AG09319 (cell line): ENCODE measurements around the gene XPC.

Experiments
- DNase-seq: peaks from one replicate; pipeline ENCODE4 v3.0.0-alpha.2; 2010; ENCODE audit warnings: low read depth; ENCODE audit errors: extremely low read depth
- TF ChIP-seq, protein P1 (sequence below): IDR thresholded peaks from 2 replicates; pipeline ENCODE4 v1.5.1; 2011; ENCODE audit warnings: low read depth, mild to moderate bottlenecking, inconsistent platforms, low read length, moderate library complexity

XPC gene

GRCh38 chr3:14132689-14133088 is 45.7 kb downstream of the XPC start:
- no peak for DNase-seq
- TF ChIP-seq, protein P1, sequence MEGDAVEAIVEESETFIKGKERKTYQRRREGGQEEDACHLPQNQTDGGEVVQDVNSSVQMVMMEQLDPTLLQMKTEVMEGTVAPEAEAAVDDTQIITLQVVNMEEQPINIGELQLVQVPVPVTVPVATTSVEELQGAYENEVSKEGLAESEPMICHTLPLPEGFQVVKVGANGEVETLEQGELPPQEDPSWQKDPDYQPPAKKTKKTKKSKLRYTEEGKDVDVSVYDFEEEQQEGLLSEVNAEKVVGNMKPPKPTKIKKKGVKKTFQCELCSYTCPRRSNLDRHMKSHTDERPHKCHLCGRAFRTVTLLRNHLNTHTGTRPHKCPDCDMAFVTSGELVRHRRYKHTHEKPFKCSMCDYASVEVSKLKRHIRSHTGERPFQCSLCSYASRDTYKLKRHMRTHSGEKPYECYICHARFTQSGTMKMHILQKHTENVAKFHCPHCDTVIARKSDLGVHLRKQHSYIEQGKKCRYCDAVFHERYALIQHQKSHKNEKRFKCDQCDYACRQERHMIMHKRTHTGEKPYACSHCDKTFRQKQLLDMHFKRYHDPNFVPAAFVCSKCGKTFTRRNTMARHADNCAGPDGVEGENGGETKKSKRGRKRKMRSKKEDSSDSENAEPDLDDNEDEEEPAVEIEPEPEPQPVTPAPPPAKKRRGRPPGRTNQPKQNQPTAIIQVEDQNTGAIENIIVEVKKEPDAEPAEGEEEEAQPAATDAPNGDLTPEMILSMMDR: no peak

DNA sequence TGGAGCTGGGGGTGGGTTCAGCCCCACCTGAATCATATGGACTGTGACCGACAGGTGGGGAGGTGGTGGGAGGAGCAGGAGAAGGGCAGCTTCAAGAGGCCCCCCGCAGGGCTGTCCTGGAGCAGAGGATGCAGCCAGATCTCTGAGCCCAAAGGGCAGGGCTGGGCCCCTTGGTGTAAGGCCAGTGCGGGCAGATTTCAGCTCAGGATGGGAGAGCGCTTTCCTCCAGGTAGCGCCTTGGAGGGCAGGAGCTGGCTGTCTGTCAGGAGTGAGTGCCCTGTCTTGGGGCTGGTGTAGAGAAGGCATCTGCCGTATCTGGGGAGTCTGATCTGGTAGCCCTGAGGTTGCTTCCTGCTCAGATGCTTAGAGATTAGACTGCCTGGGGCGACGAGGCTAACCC is 46.3 kb downstream of the XPC start:
- TF ChIP-seq, protein P1: no peak
- no peak for DNase-seq

GRCh38 chr3:14131134-14131533 is 47.3 kb downstream of the XPC start:
- TF ChIP-seq, protein P1: no peak
- DNase-seq: no peak

DNA sequence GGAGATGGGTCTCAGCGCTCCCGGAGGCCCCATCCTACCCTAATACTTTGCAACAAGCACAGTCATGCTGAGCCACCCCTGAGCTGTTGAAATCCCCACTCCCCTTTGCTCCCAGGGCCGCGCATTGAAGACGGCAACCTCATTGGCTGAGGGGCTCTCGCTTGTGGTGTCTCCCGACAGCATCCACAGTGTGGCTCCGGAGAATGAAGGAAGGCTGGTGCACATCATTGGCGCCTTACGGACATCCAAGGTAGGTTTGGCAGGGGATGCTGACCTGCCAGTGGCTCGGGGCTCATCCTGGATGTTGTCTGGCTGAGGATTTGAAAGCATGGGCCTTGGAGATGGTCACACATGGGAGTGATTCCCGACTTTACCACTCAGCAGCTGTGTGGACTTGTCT is 47.7 kb downstream of the XPC start:
- DNase-seq: no peak
- TF ChIP-seq, protein P1: no peak

DNA sequence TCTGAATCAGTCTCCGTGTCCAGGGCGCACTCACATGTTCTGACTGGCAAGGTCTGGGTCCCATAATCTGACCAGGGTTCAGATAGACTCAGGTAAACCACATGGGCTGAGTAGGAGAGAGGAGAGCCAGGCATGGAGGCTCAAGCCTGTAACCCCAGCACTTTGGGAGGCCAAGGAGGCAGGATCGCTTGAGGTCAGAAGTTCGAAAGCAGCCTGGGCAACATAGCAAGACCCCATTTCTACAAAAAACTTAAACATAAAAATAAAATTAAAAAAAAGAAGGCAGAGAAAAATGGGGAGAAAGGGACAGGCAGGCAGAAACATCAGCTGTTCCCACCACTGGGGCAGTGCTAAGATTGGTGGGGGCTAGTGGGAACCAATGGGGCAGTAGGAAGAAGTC is 48.2 kb downstream of the XPC start:
- DNase-seq: no peak

GRCh38 chr3:14129296-14129695 is 49.1 kb downstream of the XPC start:
- DNase-seq: no peak
- TF ChIP-seq, protein P1: no peak

More for the DNA sequence above, 48.2 kb downstream of the XPC start:
- TF ChIP-seq, protein P1: no peak

GRCh38 chr3:14128724-14129123 is 49.7 kb downstream of the XPC start:
- TF ChIP-seq, protein P1: no peak

More at GRCh38 chr3:14128724-14129123, 49.7 kb downstream of the XPC start:
- DNase-seq: no peak
